Esophagus squamous epithelium (tissue), 4 donors: ENCODE data around the gene SPSB1.

ENCODE experiments used
- CTCF ChIP-seq, 6 experiments: fragments of 450-650 bp in 4 of 6; fragments of 200-600 bp in 2 of 6; sonication (generic) in 2 of 6; IDR thresholded peaks; one replicate each; pipeline ENCODE4 v1.5.1; 2016 to 2019; ENCODE audit warnings: antibody characterized with exemption in 6 of 6, mild to moderate bottlenecking in 4 of 6, moderate library complexity in 4 of 6
- POLR2A ChIP-seq, 4 donors: fragments of 450-650 bp; IDR thresholded peaks; one replicate each; pipeline ENCODE4 v1.6.1; 2017; ENCODE audit warnings: antibody characterized with exemption in 4 of 4, mild to moderate bottlenecking in 4 of 4, moderate library complexity in 3 of 4

DNA sequence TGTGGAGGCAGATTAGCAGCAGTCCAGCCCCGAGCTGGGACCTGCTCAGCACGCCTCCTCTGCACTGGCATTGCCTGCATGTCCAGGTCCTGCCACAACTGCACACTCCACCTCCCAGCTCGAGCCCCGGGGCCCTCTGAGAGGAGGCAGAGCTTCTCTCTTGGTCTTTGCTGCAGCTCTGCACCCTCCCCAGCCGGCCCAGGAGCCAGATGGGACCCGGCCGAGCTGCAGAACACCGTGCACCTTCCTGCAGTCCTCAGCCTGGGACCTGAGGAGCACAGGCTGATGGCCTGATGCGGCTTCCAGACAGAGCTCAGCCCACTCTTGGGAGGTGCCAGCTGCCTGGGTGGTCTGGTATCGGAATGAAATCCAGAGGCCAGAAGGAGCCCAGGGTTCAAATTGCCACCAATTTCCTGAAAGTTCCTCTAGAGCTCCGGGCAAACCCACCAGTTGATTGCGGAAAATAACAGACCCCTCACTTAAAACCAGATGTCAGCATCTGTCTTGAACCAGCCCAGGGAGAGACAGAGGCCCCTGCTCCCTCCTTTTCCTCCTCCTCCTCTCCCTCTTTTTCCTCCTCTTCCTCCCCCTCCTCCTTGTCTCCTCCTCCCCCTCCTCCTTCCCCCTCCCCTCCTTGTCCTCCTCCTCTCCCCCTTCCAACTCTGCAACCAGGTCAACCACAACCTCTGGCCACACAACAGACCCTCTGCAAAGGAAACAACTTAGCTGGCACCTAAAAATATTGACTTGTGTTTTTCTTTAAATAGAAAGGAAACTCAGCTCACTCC lies 10.6 kb upstream of the SPSB1 start:
- TF ChIP-seq CTCF (IDR thresholded peaks at IDR 0.05) (no peak), POLR2A (IDR thresholded peaks at IDR 0.05) (no peak)
